ENCODE data around the gene PRSS21.

DNA sequence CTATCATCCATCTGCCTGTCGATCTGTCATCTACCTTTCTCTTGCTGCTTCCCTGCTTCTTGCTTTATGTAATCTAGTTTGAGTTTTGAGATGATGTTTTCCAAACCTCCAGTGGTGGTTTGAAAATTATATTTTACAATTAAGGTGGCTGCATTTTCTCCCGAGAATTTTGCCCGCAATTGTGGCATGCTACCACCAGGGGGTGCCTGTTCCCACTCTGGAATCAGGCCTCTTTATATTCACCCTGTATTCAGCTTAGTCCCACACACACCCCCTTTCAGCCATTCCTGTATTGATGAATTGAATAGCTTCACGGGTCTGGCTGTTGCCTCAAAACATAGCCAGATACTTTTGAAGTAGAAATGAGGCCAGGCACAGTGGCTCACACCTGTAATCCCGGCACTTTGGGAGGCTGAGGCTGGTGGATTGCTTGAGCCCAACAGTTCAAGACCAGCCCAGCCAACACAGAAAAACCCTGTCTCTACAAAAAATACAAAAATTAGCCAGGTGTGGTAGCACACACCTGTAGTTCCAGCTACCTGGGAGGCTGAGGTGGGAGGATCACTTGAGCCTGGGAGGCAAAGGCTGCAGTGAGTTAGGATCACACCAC, 37.8 kb downstream of the PRSS21 start:
- no peak for TF ChIP-seq FOXK2 (IDR thresholded peaks at IDR 0.05)
- TF ChIP-seq SP1 (IDR thresholded peaks at IDR 0.05), result no peak
- no peak for TF ChIP-seq ELF4 (IDR thresholded peaks at IDR 0.05)
- TF ChIP-seq FOXM1 (IDR thresholded peaks at IDR 0.05; ENCODE audit: borderline replicate concordance), result no peak
- TF ChIP-seq LEF1 (IDR thresholded peaks at IDR 0.05; ENCODE audit: borderline replicate concordance), result no peak
- no peak for TF ChIP-seq FOXA1 (IDR thresholded peaks at IDR 0.05)
- no peak for TF ChIP-seq NFRKB (IDR thresholded peaks at IDR 0.05)
- no peak for TF ChIP-seq TARDBP (IDR thresholded peaks at IDR 0.05)
- TF ChIP-seq, protein P1, sequence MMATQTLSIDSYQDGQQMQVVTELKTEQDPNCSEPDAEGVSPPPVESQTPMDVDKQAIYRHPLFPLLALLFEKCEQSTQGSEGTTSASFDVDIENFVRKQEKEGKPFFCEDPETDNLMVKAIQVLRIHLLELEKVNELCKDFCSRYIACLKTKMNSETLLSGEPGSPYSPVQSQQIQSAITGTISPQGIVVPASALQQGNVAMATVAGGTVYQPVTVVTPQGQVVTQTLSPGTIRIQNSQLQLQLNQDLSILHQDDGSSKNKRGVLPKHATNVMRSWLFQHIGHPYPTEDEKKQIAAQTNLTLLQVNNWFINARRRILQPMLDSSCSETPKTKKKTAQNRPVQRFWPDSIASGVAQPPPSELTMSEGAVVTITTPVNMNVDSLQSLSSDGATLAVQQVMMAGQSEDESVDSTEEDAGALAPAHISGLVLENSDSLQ (IDR thresholded peaks at IDR 0.05), result no peak
- no peak for TF ChIP-seq ZNF384 (IDR thresholded peaks at IDR 0.05)
- TF ChIP-seq BHLHE40 (IDR thresholded peaks at IDR 0.05; ENCODE audit: borderline replicate concordance), result no peak
- TF ChIP-seq SUZ12 (IDR thresholded peaks at IDR 0.05), result no peak
